MM.1S (cell line): Measurements from ENCODE around the gene LIAS.

ENCODE experiments used
- CTCF ChIP-seq: fragments of 300-600 bp; sonication (generic); IDR thresholded peaks from 2 replicates; pipeline ENCODE4 v1.5.1; 2016; ENCODE audit warnings: antibody characterized with exemption, low read length, mixed read lengths
- EZH2 ChIP-seq: fragments of 300-600 bp; sonication (generic); optimal IDR thresholded peaks from 2 replicates; pipeline ENCODE3; 2017; ENCODE audit warnings: low read depth, mild to moderate bottlenecking, antibody characterized with exemption, low read length, mixed read lengths

DNA sequence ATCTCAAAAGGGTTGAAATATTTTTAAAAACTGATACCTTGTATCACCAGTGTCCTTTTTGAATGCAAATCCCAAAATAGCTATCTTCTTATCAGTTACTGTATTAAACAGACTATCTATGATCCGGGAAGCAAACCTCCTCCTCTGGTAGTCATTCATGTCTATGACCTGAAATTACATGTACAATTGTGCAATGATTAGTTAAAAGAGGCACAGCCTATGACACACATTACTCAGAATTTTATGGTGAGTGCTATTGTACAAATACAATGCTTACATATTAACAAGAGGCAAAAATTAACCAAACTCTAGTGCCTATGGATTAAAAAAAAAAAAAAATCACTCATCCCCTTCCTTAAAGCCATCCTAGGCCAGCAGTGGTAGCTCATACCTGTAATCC, 46.7 kb downstream of the LIAS start:
- TF ChIP-seq CTCF (no peak), EZH2 (no peak)
